ENCODE measurements around the gene MYO7B. TPM values are rescaled to one million over a fixed set of nuclear protein-coding genes. Genes with fewer than 3 reads are reported as not detected.

MYO7B gene
- total RNA-seq, 4 donors from 2014 or later, result 2.3 to 13.0 (median 4.8) TPM

DNA sequence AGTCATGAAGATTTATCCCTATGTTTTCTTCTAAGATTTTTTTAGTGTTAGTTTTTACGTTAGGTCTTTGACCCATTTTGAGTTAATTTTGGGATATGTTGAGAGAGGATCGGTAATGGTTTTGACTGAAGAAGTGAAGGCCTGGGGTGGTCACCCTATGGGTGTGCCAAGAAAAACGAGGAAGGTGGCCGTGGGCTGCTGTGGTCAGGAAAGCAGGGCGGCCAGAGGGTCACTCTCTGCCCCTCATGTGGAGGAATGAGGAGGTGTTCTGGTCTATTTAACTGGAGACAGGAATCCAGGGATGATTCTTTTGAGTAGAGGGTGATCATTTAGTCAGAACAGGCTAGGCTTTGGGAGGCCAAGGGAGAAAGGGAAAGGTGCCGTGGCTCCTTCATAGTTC is 50.7 kb downstream of the MYO7B start:
- TF ChIP-seq POLR2A (IDR thresholded peaks at IDR 0.05), result no peak
- TF ChIP-seq, protein P1, sequence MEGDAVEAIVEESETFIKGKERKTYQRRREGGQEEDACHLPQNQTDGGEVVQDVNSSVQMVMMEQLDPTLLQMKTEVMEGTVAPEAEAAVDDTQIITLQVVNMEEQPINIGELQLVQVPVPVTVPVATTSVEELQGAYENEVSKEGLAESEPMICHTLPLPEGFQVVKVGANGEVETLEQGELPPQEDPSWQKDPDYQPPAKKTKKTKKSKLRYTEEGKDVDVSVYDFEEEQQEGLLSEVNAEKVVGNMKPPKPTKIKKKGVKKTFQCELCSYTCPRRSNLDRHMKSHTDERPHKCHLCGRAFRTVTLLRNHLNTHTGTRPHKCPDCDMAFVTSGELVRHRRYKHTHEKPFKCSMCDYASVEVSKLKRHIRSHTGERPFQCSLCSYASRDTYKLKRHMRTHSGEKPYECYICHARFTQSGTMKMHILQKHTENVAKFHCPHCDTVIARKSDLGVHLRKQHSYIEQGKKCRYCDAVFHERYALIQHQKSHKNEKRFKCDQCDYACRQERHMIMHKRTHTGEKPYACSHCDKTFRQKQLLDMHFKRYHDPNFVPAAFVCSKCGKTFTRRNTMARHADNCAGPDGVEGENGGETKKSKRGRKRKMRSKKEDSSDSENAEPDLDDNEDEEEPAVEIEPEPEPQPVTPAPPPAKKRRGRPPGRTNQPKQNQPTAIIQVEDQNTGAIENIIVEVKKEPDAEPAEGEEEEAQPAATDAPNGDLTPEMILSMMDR (IDR thresholded peaks at IDR 0.05), result no peak
- no peak overlapping the region for H3K4me3 ChIP-seq (ENCODE audit: low read depth, poor library complexity, severe bottlenecking)
- intact Hi-C loops (cut with DNase I; ENCODE audit: low total_unique reads), result no loop called here
- DNase-seq (ENCODE audit: low spot score in 2 of 2), result no peak
- WGBS, 2 donors, result 84 to 88% methylated on average over 6 of the region's 6 CpGs

DNA sequence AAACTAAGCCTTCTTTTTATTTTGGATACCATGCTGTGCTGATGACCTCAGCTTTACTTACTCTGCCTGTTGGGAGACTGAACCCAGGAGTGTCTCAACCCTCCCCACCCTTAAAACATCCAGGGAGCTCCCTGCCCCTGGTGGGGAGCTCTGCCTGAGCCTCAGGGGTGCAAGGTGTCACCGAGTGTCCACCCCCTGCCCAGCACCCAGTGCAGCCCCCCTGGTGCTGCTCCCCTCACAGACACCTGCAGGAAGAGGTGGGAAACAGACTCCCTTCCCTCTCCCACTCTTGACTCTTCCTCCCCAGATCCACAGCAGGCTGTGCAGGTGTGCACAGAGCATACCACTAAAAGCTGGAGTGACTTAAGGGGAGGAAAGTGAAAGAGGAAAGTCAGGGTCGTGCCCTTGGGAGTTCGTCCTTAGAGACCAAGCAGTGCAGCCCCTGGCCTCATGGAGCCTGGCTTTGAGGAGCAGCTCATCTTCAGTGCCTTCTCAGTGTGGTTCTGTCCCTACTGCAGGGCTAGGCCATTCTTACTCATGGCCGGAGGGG is 51.3 kb downstream of the MYO7B start:
- 84 to 91% methylated on average over 4 of the region's 4 CpGs for WGBS, 2 donors
- DNase-seq (ENCODE audit: low spot score in 2 of 2), result peak in 1 of 2 donors; percentile 46
- TF ChIP-seq, protein P1 (IDR thresholded peaks at IDR 0.05), result no peak
- TF ChIP-seq POLR2A (IDR thresholded peaks at IDR 0.05), result no peak

DNA sequence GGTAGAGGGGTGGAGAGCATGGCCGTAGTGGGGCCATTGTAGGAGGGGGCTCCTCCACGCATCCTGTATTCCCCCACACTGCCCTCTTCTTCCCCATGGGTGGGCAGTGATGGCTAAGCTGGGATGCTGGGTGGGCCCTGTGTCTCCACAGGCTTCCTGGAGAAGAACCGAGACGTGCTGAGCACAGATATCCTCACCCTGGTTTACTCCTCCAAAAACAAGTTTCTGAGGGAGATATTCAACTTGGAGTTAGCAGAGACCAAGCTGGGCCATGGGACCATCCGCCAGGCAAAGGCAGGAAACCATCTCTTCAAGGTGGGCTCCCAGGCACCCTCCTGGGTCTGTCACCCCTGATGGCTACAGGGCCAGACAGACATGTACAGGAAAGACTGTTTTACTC is 52.8 kb downstream of the MYO7B start:
- TF ChIP-seq, protein P1 (IDR thresholded peaks at IDR 0.05), result no peak
- TF ChIP-seq POLR2A (IDR thresholded peaks at IDR 0.05), result no peak
- no peak overlapping the region for H3K4me3 ChIP-seq (ENCODE audit: low read depth, poor library complexity, severe bottlenecking)
- 93 to 95% methylated on average over 5 of the region's 5 CpGs for WGBS, 2 donors
- intact Hi-C loops (cut with DNase I; ENCODE audit: low total_unique reads), result no loop called here
- peak in 1 of 2 donors; percentile 60 for DNase-seq (ENCODE audit: low spot score in 2 of 2)

More for the DNA sequence above, 51.3 kb downstream of the MYO7B start:
- no peak overlapping the region for H3K4me3 ChIP-seq (ENCODE audit: low read depth, poor library complexity, severe bottlenecking)
- intact Hi-C loops (cut with DNase I; ENCODE audit: low total_unique reads), result no loop called here

DNA sequence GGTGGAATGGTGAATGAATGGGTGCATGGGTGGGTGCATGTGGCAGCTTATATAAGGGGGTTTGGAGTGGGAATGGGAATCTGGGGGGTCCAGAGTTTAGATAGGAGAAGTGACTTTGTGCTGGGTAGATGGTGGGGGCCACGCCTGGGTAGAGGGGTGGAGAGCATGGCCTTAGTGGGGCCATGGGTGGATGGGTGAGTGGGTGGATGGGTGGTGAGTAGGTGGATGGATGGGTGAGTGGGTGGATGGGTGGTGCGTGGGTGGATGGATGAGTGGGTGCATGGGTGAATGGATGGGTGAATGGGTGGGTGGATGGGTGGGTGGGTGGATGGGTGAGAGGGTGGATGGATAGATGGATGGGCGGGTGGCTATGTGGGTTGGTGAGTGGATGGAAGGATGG is 53.9 kb downstream of the MYO7B start:
- WGBS, 2 donors, result 95 to 100% methylated on average over 2 to 3 of the region's 3 CpGs
- DNase-seq (ENCODE audit: low spot score in 2 of 2), result no peak
- H3K4me3 ChIP-seq (ENCODE audit: low read depth, poor library complexity, severe bottlenecking), result no peak overlapping the region
- TF ChIP-seq POLR2A (IDR thresholded peaks at IDR 0.05), result no peak
- TF ChIP-seq, protein P1 (IDR thresholded peaks at IDR 0.05), result no peak
- intact Hi-C loops (cut with DNase I; ENCODE audit: low total_unique reads), result no loop called here

DNA sequence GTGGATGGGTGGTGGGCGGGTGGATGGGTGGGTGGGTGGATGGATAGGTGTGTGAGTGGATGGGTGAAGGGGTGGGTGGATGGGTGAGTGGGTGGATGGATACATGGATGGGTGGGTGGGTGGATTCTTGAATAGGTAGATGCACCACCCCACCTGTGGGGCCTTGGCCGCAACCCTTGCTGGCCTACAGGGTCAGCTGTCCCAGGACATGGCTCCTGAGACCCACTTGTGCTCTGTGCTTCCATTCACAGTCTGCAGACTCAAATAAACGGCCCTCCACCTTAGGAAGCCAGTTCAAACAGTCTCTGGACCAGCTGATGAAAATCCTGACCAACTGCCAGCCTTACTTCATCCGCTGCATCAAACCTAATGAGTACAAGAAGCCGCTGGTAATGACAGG is 54.4 kb downstream of the MYO7B start:
- no peak overlapping the region for H3K4me3 ChIP-seq (ENCODE audit: low read depth, poor library complexity, severe bottlenecking)
- no peak for DNase-seq (ENCODE audit: low spot score in 2 of 2)
- TF ChIP-seq POLR2A (IDR thresholded peaks at IDR 0.05), result no peak
- TF ChIP-seq, protein P1 (IDR thresholded peaks at IDR 0.05), result no peak
- intact Hi-C loops (cut with DNase I; ENCODE audit: low total_unique reads), result no loop called here
- 89 to 92% methylated on average over 5 of the region's 5 CpGs for WGBS, 2 donors

Data from lower leg skin (tissue), 4 donors.